H1 (cell line): ENCODE measurements around the gene PATJ. TPM values are rescaled to one million over a fixed set of nuclear protein-coding genes. Genes with fewer than 3 reads are reported as not detected.

Experiments used
- TAF7 ChIP-seq: optimal IDR thresholded peaks from 2 replicates; pipeline ENCODE3; 2011; ENCODE audit warnings: low read depth, mild to moderate bottlenecking, inconsistent platforms, low read length, moderate library complexity, borderline replicate concordance
- polyA plus RNA-seq, 7 experiments: library from polyadenylated mRNA; depleted of rRNA in 3 of 7; stranded (reverse) in 5 of 7; unstranded in 2 of 7; fragments of >200 nt in 5 of 7; fragments of 200-250 nt in 2 of 7; gene quantifications; 1 replicate in 5 of 7; 2 replicates in 1 of 7; 4 replicates in 1 of 7; pipeline versions ENCODE4 v1.2.1 to v1.2.3, GENCODE V29; 2011 to 2013; ENCODE audit warnings: missing spikeins in 2 of 7, mixed read lengths in 2 of 7
- total RNA-seq: library from RNA; stranded (reverse); fragmentation: NEBNext Ultra II Directional; extraction: Animal tissue kit (Norgen Biotek cat#: 25700); gene quantifications from 2 replicates; pipeline ENCODE4 v1.2.1, GENCODE V29; 2021

The PATJ gene
- total and polyA plus RNA-seq, 2 of the 8 experiments (the other 6 are each of a cell fraction or from before 2014, with no cell fraction given), result 8.2 to 55.6 TPM

DNA sequence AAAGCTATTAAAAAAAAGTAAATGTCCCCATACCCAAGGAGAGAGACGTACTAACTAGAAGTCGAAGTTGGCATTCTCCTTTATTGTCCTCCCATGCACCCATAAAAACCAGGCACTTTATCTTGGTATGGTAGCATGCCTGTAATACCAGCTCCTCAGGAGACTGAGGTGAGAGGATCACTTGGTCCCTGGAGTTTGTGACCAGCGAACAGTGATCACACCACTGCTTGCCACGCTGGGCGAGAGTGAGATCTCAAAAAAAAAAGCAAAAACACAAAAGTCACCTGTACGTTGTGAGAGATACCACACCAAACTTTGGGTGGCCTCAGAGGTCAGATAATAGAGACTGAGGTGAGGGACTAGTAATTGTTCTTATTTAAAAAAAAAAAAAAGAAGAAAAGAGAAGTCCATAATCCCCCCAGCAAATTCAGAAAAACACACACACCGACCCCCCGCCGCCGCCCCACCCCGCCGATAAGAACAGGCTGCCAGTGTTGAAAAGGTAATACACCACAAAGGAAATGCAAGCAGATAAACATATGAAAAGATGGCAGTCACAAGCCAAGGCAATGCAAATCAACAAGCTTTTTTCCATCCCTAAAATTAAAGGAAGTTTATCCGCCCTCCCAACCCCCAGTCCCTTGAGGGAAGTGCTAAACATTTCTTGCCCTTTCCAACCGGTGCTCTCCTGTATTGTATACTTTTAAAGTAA, 455.9 kb downstream of the PATJ start (continued):
- TF ChIP-seq TAF7, result peak; percentile 84
- TF ChIP-seq, all 59 proteins: peak for 11
